IPS-NIHi7 (cell line): ENCODE measurements around the gene XPO5.
A peak's percentile ranks its signal among the peaks of the same experiment; 100 is the strongest.
"Not testable (repeated sequence)": the region's sequence is repeated elsewhere in the genome, so short reads cannot be mapped to it uniquely, and the experiment has no call there.

ENCODE experiments used
- DNase-seq: peaks from one replicate; pipeline ENCODE4 v3.0.0; 2012; ENCODE audit warnings: mixed read lengths; ENCODE audit errors: extremely low spot score

XPO5 gene

DNA sequence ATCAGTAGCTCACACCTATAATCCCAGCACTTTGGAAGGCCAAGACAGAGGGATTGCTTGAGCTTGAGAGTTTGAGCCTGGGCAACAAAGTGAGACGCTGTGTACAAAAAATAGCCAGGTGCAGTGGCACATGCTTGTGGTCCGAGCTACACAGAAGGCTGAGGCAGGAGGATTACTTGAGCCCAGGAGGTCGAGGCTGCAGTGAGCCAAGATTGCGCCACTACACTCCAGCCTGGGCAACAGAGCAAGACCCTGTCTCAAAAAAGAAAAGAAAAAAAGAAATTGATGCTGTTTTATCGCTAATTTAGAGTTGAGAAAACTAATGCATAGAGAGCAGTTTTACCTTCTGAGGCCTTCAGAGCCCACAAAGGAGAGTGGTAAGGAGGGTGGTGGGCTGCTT lies 77.5 kb downstream of the XPO5 start:
- DNase-seq, result not testable (repeated sequence)

DNA sequence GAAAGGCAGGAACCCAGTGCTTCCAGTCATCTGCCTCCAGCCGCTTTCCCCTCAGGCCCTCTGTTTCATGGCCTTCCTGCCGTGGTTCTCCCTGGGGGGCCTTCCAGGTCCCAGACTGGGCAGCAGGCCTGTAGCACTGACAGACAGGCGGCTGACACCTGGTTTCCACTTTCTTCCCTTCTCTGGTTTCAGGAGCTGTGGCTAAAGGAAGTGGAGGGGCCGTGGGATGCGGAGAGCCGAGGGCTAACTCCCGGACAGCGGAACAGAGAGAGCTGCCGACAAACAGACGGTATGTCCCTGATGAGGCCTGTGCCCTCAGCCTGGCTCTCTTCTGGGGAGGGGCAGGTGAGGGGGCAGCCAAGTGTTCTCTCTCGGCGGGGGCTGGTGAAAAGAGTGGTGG lies 78.1 kb downstream of the XPO5 start:
- DNase-seq, result no peak

DNA sequence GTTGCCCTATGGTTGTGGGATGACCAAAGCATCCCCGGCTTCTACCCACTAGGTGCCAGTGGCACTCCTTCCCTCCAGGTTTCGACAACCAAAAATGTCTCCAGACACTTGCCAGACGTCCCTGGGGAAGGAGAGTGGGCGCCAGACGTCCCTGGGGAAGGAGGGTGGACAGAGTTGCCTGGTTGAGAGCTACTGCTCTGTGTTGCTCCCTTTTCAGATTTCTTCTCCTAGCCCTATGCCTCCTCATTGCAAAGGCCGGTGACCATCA lies 78.8 kb downstream of the XPO5 start:
- DNase-seq, result no peak

DNA sequence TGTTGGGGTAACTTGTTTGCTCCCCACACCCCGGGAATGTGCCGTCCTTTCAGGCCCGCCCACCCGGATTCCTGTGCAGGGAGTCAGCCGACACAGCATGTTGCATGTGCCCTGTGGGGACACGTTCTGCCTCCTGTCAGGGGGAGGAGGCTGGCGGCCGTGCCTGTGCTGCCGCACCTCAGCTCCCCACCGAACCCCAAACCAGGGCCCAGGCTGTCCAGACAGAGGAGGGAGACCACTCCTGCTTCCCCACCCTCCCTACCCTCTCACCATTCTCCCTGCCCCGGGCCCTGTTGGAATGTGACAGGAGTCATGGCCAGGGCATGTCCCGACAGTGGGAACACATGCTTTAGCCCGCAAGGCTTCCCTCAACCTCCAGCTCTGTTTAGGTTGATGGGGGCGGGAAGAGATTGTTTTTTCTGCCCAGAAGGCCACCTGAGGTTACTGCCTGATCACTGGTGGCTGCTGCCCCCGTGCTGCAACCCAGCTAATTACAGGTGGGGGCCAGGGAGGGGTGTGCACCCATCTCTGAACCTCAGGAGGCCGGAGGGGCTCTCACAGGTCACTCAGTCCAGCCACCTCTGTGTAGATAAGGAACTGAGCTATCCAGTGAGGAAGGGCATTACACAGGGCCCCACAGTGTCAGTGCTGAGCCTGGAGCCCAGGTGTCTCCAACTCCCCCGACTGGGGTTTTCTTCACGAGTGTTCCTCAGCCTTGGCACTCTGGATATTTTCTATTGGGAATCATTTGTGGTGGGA lies 79.3 kb downstream of the XPO5 start:
- DNase-seq, result peak; percentile 86

DNA sequence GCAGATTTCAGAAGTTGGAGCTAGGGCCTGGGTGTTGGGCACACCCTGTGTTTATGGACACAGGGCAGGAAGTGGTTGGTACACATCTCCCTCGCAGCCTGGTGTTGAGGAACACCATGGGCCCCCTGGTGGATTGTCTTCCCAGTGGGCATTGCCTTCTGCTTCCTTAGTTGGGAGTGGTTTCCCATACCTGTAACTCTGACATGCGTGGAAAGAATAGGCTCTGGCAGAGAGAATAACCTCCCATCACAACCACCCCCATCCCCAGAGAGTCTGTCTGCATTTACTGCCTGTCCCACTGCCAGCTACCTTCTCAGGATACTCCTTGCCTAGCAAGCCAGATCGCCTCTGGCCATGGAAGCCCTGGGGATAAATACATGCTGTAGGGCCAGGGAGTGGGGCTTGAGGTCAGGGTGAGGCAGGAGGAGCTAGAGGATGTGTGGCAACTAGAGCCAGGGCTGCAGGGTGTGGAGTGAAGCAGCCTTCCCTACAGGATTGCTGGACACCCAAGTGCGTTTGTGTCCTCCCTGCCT lies 80.4 kb downstream of the XPO5 start:
- DNase-seq, result no peak

DNA sequence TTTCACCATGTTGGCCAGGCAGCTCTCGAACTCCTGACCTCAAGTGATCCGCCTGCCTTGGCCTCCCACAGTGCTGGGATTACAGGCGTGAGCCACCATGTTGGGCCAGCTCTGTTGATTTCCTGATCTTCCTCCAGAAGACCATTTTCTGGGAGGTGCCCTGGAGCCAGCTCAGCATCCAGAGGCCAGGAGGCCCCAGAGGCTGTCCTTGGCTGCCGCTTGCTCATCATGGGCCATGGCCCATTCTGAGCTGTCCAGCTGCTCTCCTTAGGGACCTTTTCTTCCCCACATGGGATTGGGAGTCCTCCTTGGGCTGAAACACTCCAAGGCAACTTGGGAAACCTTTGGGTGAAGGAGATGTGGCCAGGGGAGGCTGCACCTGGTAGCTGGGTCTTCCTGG lies 81.1 kb downstream of the XPO5 start:
- DNase-seq, result no peak

DNA sequence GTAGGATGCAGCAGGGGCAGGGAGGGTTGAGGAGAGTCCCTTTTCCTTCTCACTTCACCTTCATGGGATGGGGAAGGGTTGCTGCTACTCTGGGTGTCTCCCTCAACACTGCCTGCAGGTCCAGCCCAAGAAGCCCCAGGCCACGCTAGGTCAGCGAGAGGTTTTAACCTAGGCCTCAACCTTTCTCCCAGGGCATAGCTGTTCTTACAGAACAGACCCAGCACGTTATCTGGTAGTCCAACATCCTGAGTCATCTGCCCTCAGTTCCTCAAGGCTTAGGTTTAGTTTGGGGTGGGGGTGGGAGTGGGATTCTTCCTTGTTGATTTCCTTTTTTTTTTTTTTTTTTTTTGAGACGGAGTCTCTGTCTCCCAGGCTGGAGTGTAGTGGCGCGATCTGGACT lies 81.5 kb downstream of the XPO5 start:
- no peak for DNase-seq

DNA sequence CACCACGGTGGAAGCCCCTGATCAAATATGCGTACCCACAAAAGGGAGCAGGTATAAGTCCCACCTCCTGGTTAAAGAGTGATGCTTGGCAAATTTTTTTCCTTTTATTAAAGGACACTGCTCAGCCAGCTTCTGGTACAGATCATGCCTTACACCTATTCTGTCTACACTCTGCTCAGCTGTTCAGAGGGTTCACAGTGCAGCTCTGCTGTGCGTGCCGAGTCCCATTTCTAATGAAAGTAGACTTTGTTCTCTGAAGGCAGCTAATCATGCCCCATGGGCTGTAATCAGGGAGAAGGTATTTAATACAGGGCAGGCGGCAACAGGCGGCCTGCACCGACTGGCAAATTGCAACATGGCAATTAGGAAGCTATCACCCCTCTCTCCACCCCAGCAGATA lies 82.0 kb downstream of the XPO5 start:
- no peak for DNase-seq

DNA sequence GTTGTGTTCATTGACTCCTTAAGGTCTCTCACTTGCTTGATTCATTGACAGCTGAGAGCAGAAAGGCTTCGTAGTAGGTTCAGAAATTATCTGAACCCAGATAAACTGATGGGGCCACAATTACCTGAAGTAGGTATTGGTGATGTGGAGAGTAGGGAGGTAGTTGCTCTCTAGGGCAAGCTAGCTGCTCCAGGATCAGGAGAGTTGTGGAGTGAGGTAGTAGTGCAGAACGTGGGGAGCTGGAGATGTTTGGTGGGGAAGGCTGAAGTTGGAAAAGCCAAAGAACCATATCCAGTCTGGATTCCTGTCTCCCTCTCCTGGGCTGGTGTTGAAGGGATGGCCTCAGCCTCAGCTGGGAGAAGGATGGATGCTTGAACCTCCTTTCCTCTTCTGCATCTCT lies 82.6 kb downstream of the XPO5 start:
- no peak for DNase-seq

DNA sequence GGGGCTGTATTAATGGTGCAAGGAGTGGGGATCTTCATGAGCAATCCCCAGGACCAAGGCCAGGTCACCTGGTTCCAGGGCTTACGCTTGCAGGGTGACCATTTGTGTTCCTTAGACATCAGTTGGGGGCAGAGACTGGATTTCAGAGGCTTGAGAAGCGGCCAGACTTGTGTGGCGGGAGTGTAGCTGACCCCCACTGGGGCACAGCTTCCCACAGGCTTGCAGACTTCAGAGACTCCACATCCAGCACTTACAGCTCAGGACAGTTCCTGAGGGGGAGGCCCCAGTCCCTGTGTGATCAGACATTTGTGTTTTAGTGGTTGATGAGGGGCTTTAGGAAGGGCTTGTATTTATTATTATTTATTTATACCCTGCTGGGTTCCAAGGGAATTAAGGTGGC lies 83.2 kb downstream of the XPO5 start:
- peak; percentile 34 for DNase-seq

DNA sequence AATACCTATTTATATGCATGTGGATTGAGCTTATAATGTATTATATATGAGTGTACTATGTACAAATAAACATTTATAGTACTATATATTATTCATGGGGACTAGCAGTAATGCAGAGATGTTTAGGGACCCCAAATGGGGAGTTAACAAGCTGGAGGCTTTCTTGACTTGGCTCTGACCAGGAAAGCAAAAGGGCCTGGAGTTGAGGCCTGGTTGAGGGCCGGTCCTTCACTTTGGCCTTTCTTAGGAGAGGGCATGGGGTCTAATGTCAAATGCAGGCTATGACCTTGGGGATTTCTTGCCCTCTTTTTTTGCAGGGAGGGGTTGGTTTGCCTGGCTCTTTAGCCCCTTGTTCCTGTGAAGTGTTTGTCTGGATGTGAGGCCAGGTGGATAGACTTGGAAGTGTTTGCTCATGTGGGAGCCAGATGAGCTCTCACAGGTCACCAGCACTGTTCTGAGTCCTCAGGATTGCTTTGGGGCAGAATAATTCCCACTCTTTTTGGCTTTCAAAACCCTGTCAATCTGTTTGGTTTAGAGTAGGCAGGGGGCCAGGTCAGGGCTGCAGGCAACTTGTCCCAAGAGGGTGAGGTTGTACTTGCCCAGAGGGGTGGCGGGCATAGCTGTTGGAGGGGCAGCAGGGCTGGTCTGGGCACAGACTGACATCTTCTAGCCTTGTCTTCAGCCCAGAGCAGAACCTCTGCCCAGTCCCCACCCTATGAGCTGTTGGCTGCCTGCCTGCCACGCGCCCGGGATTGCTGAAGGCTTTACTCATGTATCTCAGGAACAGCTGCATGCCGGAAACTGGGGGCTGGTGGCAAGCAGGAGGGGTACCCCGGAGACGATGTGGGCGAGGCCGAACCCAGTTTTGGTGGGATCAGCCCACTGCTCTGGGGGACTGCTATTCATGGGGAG lies 83.8 kb downstream of the XPO5 start:
- no peak for DNase-seq

DNA sequence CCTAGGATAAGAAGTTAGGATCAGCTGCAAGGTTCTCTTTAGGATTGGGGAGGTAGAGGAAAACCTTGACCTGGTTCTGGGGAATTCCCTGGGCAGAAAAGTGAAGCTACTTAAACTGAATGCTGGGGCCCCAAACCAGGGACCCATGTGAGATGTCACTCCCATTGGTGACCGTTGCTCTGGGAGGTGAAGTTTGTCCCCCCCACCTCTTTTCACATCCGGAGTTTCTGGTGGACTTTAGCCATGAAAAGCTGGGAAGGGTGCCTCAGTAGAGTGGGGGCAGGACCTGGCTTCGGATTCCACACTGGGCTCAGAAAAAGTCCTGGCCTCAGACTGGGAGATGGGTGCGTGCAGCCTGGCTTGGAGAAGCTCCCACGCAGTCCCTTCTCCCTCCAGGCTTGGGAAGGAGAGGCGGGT lies 85.3 kb downstream of the XPO5 start:
- no peak for DNase-seq

DNA sequence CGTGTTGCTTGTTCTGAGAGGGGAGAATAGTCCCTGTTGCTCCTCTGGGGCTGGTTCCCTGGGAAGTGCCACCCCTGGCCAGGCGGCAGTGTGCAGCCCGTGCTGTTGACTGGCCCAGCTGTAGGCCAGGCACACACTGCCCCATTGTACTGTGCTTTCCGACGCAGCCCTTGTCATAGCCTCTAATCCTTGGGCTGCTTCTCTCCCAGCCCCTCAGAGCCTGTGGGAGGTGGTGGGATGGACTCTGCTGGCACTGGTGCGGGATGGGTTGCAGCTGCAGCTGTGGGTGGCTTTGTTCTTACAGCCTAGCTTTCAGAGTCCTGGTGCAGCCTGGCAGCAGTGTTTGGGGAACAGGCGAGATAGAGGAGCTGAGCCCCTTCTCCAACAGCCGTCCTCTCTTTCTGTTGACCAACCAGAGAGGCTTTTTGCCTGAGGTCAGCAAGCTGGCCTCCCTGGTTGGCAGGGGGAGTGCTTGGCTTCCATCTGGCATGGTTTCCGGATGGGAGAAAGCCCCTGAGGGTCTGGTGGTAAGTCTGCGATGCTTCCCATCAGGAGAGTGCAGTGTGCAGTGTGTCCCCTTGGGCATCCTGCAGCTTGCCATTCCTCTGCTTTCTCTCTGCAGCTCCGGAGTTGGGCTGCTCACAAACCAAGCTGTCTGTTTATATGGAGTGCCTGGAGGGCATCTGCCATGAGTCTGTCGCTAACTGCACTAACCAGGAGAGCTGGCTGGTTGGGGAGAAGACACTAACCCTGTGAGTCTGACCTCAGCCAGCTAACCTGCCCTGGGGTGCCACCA lies 86.4 kb downstream of the XPO5 start:
- no peak for DNase-seq

DNA sequence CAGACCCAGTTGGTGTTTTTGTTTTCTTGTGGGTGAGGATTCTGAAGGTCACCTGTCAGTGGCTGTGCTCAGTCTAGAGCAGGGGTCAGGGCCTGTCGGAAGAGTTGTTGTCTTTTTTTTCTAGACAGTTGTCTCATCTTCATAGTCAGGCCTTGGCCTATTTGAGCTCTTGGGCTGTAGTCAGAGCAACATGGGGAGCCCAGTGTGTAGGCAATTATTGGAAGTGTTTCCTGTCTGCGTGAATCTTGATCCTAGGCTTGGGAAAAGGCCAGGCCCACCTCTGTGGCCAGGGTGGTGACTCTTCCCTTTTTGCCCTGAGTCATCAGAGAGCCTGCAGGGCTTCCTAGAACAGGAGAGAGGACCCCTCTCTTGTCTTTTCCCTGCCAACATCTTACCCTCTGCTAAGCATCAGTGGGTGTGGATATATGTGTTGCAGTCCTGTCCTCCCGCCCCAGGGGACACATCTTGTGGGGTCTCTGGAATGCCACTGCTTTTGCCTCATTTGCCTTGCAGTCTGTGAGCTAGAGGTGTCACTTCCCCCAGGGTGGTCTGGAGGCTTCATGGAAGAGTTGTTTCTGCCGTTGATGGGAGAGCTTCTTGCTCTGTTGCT lies 87.1 kb downstream of the XPO5 start:
- DNase-seq, result no peak

DNA sequence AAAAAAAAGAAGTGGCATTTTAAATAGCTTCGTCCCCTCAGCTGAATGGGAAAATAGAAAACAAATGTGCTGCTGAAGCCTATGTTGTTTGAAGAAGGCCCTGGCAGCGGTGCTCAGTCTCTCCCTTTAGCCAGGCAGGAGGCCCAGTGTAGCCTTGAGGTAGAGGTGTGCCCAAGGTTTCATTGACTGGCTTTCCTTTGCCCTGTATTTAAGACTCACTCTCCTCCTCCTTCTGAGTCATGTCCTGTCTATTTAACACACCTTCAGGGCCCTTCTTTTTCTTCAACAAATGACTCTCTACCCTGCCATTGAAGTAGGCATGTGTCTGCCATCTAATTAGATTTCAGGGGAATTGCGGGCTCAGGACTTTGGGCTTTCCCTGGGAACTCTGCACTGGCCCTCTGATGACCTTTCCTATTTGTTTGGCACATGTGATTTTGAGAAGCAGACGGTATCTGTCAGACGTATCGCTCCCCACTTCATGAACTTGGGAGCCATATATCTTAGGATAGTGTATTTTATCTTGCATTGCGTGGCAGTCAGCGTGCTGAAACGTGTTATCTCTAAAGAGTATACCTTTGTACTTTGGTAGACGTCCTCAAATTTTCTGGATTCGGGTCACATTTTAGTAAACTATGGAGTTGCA lies 94.1 kb downstream of the XPO5 start:
- DNase-seq, result no peak

DNA sequence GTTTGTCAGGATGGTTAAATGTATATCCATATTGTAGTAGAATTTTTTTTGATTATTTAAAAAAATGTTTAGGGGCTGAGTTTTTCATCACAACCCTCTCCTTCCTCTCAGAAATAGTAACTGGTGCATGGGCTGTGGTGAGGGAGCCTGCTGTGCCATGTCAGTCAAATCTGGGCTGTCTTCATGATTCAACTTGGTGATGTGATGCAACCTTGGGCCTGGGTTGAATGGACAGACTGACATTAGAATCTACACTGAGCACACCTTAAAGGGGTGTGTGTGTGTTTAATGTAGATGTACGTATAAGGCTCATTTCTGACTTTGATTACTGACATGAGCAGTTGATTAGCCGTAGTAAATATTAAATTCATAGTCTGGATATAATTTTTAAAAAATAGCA lies 94.8 kb downstream of the XPO5 start:
- DNase-seq, result no peak

DNA sequence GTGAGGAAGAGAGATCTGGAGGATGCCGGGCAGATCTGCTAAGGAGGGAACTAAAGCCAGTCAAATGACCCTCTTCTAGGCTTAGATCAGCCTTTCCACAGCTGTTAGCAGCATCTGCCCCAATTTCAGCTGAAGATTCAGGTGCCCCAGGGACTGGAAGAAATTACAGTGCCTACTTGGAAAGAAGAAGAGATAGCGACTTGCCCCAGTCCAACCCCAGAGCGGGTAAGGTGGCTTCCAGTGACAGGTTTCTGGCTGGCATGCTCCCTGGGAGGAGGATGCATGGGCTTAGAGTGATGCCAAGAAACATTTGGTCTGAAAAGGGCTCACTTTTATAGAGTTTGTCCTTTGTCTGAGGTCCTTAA lies 97.8 kb downstream of the XPO5 start:
- DNase-seq, result no peak

DNA sequence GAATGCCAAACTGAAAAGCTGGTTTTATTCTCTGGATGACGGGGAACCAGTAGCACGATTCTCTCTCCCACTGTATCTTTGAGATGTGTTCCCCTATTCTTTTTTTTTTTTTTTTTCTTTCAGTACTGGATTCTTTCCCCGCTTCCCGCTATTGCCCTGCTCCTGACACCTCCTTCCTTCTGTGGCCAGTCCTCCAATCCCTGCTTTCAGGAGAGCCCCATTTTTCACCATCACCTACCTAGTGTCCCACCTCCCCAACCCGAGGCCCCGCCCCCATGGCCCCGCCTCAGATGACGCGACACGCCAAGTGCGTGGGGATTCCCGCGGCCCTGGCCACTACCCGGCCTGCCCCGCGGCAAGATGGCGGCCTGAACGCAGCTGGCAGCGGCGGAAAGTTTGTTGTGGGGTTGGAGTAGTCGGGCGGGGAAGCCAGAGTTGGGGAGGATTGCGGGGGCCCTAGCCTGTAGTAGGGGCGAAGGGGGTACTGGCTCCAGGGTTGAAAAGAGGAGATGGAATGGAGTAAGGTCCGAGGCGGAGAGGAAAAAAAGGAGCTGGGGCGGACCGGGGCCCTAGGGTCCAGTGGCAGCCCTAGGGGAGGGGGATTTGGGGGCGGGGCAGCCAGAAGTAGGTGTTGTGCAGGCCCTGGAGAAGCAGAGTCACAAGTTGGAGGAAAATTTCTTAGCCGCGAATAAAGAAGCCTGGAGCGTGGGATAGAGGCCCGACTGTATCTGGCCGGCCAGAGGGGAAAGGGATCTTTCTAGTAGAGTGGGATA lies 98.4 kb downstream of the XPO5 start, which contains the start of gene TJAP1:
Gene TJAP1 (plus strand): TSS at position 336 of the 773 bp plus-strand sequence. CDS start 21,432 bp downstream, outside the sequence.
- DNase-seq, result peak; percentile 98

DNA sequence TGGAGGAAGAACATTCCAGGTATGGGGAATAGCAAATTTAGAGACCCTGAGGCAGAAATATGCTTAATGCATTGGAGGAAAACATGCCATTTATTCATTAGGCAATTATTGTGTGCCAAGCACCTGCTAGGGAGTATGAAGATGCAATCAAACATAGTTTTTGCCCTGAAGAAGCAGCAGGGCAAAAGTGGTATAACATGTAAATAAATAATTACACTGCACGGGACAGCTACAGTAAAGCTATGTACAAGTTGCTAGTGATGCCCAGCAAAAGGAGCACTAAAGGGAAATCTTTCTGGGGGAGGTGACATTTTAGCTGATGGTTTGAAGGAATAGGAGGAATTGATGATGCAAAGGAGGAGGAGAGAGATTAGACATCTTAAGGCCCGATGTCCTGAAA lies 99.1 kb downstream of the XPO5 start:
- no peak for DNase-seq

DNA sequence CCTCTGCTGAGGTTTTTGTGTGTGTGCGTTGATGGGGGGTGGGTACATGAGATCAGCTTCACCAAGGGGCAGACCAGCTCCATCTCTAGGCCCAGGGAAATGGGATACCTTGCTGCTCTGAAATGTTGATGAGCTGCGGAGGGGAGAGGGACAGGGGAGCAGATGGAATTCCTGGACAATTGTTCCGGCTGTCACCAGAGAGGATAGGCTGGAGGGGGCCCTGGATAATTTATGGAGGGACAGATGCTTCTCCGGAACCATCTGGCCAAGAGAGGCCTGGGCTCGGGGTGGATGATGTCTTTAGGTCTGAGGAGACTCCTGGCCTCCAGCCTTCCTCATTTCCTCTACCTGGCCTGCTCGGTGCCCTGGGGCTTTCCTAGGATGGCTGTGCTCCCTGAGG lies 100.3 kb downstream of the XPO5 start:
- DNase-seq, result no peak

DNA sequence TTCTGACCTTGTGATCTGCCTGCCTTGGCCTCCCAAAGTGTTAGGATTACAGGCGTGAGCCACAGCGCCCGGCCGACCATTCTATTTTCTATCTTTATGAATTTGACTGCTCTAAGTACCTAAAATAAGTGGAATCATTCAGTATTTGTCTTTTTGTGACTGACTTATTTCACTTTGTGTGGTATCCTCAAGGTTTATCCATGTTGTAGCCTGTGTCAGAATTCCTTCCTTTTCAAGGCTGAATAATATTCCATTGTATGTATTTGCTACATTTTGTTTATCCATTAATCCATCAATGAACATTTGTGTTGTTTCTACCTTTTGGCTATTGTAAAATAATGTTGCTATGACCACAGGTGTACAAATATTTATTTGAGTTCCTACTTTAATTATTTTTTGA lies 103.3 kb downstream of the XPO5 start:
- DNase-seq, result no peak
